HAP-1 (cell line): ENCODE measurements around the gene SEMA3B.

Experiments used
- DNase-seq, 2 experiments: peaks; one replicate each; pipeline ENCODE4 v3.0.0-alpha.2; 2016 to 2020; ENCODE audit warnings: low spot score in 2 of 2
- H3K27me3 ChIP-seq: fragments of 250-450 bp; sonication (Bioruptor Pico); 2 replicates; pipeline ENCODE4 v1.5.1; 2020; ENCODE audit warnings: low read depth, mild to moderate bottlenecking, moderate library complexity
- H3K36me3 ChIP-seq: fragments of 250-450 bp; sonication (Bioruptor Pico); replicated peaks from 2 replicates; pipeline ENCODE4 v1.5.1; 2020; ENCODE audit warnings: mild to moderate bottlenecking
- H3K4me1 ChIP-seq: fragments of 250-450 bp; sonication (Bioruptor Pico); 2 replicates; pipeline ENCODE4 v1.5.1; 2020; ENCODE audit warnings: mild to moderate bottlenecking
- H3K4me3 ChIP-seq: fragments of 250-450 bp; sonication (Bioruptor Pico); 2 replicates; pipeline ENCODE4 v1.5.1; 2020; ENCODE audit warnings: mild to moderate bottlenecking, moderate library complexity
- H3K9me3 ChIP-seq: fragments of 250-450 bp; sonication (Bioruptor Pico); 2 replicates; pipeline ENCODE4 v1.5.1; 2020; ENCODE audit warnings: mild to moderate bottlenecking, moderate library complexity
- in situ Hi-C: fragments of 300-500 bp; cut with MboI; formaldehyde crosslinking; loops from 3 replicates; pipeline ENCODE4 v1.14.3; 2020; ENCODE audit warnings: low sequenced_read_pairs, inconsistent platforms, mixed read lengths

Gene SEMA3B

GRCh38 chr3:50292159-50293078 lies 23.5 kb downstream of the SEMA3B start, which contains the start of gene IFRD2:
IFRD2 (minus strand) TSS chr3:50292429; CDS start chr3:50292274, 155 bp downstream.
- H3K4me3 ChIP-seq, result peak within 1 kb of the TSS; percentile 85
- peak; percentile 97 to 98 for DNase-seq
- H3K36me3 ChIP-seq, result peaks cover 36% of the 10 kb centered on the region
- no peaks in the 10 kb centered on the region for H3K27me3 ChIP-seq
- in situ Hi-C loops, result loop anchor here (5.0 kb wide), 1 partner anchor 35 kb away; the partner anchor contains the start of gene TUSC2
- peaks cover 4% of the 10 kb centered on the region for H3K4me1 ChIP-seq
- no peaks in the 10 kb centered on the region for H3K9me3 ChIP-seq

GRCh38 chr3:50293079-50293801 lies 24.3 kb downstream of the SEMA3B start:
- no peaks in the 10 kb centered on the region for H3K27me3 ChIP-seq
- no peak for DNase-seq
- H3K4me3 ChIP-seq, result no peak overlapping the region; the same call in 1 of the 2 replicates
- in situ Hi-C loops, result loop anchor here (5.0 kb wide), 1 partner anchor 34 kb away; the partner anchor contains the start of gene TUSC2
- peaks cover 8% of the 10 kb centered on the region for H3K4me1 ChIP-seq
- no peaks in the 10 kb centered on the region for H3K9me3 ChIP-seq
- peaks cover 28% of the 10 kb centered on the region for H3K36me3 ChIP-seq

- DNase-seq, result no peak
- in situ Hi-C loops, result loop anchor here (5.0 kb wide), 1 partner anchor 33 kb away; the partner anchor contains the start of gene TUSC2
- Histone ChIP-seq H3K4me3 (no peak overlapping the region), H3K27me3 (no peaks in the 10 kb centered on the region), H3K4me1 (peaks cover 9% of the 10 kb centered on the region), H3K9me3 (no peaks in the 10 kb centered on the region), H3K36me3 (peaks cover 19% of the 10 kb centered on the region)
These were observed 25.1 kb downstream of the SEMA3B start for GRCh38 chr3:50294089-50294488.

GRCh38 chr3:50294492-50295403 lies 25.8 kb downstream of the SEMA3B start:
- DNase-seq, result no peak
- Histone ChIP-seq H3K36me3 (peaks cover 13% of the 10 kb centered on the region), H3K4me1 (peaks cover 9% of the 10 kb centered on the region), H3K9me3 (no peaks in the 10 kb centered on the region), H3K4me3 (no peak overlapping the region), H3K27me3 (no peaks in the 10 kb centered on the region)
- in situ Hi-C loops, result loop anchor here (5.0 kb wide), 1 partner anchor 33 kb away; the partner anchor contains the start of gene TUSC2

GRCh38 chr3:50295553-50296431 lies 26.8 kb downstream of the SEMA3B start:
- no peak for DNase-seq
- in situ Hi-C loops, result no loop called here
- Histone ChIP-seq H3K36me3 (peaks cover 4% of the 10 kb centered on the region), H3K27me3 (no peaks in the 10 kb centered on the region), H3K4me1 (peaks cover 17% of the 10 kb centered on the region), H3K4me3 (no peak overlapping the region), H3K9me3 (no peaks in the 10 kb centered on the region)

GRCh38 chr3:50296721-50297383 lies 27.9 kb downstream of the SEMA3B start:
- H3K27me3 ChIP-seq, result no peaks in the 10 kb centered on the region

GRCh38 chr3:50297384-50297775 lies 28.4 kb downstream of the SEMA3B start:
- in situ Hi-C loops, result no loop called here
- H3K4me3 ChIP-seq, result no peak overlapping the region
- no peaks in the 10 kb centered on the region for H3K9me3 ChIP-seq
- peaks cover 17% of the 10 kb centered on the region for H3K4me1 ChIP-seq
- H3K36me3 ChIP-seq, result no peaks in the 10 kb centered on the region
- DNase-seq, result no peak
- no peaks in the 10 kb centered on the region for H3K27me3 ChIP-seq

More at GRCh38 chr3:50296721-50297383, 27.9 kb downstream of the SEMA3B start:
- peaks cover under 1% of the 10 kb centered on the region; the same call in 1 of the 2 replicates for H3K36me3 ChIP-seq
- in situ Hi-C loops, result no loop called here
- H3K4me3 ChIP-seq, result no peak overlapping the region
- peaks cover 17% of the 10 kb centered on the region for H3K4me1 ChIP-seq
- H3K9me3 ChIP-seq, result no peaks in the 10 kb centered on the region
- DNase-seq, result no peak

- DNase-seq, result no peak
These were observed 29.2 kb downstream of the SEMA3B start for GRCh38 chr3:50297896-50298725.

GRCh38 chr3:50298836-50299637 lies 30.1 kb downstream of the SEMA3B start, which contains the start of the genes HYAL3 and NAA80:
HYAL3 (minus strand) TSS chr3:50299405; CDS start chr3:50295602, 3,803 bp downstream.
NAA80 (minus strand) TSS chr3:50299405; CDS start chr3:50297463, 1,942 bp downstream.
- in situ Hi-C loops, result no loop called here
- peak within 1 kb of the TSS; percentile 75 for H3K4me3 ChIP-seq
- peak; percentile 97 to 100 for DNase-seq
- H3K9me3 ChIP-seq, result no peaks in the 10 kb centered on the region
- H3K4me1 ChIP-seq, result peaks cover 12% of the 10 kb centered on the region
- no peaks in the 10 kb centered on the region for H3K27me3 ChIP-seq
- no peaks in the 10 kb centered on the region for H3K36me3 ChIP-seq

More at GRCh38 chr3:50297896-50298725, 29.2 kb downstream of the SEMA3B start:
- peak overlapping the region; percentile 75 for H3K4me3 ChIP-seq
- H3K9me3 ChIP-seq, result no peaks in the 10 kb centered on the region
- in situ Hi-C loops, result no loop called here
- no peaks in the 10 kb centered on the region for H3K27me3 ChIP-seq
- peaks cover 12% of the 10 kb centered on the region for H3K4me1 ChIP-seq
- no peaks in the 10 kb centered on the region for H3K36me3 ChIP-seq

GRCh38 chr3:50299638-50299928 lies 30.6 kb downstream of the SEMA3B start:
- no peak for DNase-seq
- Histone ChIP-seq H3K27me3 (no peaks in the 10 kb centered on the region), H3K4me3 (peak overlapping the region; percentile 75), H3K36me3 (no peaks in the 10 kb centered on the region), H3K4me1 (peaks cover 12% of the 10 kb centered on the region), H3K9me3 (no peaks in the 10 kb centered on the region)
- in situ Hi-C loops, result no loop called here
